Measurements from ENCODE around the gene TEX22.

TEX22 gene

GRCh38 chr14:105384605-105385321 is 13.6 kb upstream of the TEX22 start:
- Histone ChIP-seq H3K4me3 (ENCODE audit: low read length, poor library complexity, severe bottlenecking) (no peak overlapping the region), H3K27me3 (ENCODE audit: insufficient read depth, low read length, poor library complexity, severe bottlenecking) (no peaks in the 10 kb centered on the region), H2AFZ (ENCODE audit: low read length) (no peak overlapping the region), H3K9me2 (replicated peaks; ENCODE audit: low read depth, low read length) (no peaks in the 10 kb centered on the region), H3K79me2 (ENCODE audit: insufficient read depth, low read length) (no peaks in the 10 kb centered on the region), H3K4me1 (ENCODE audit: insufficient read depth, low read length, poor library complexity, severe bottlenecking) (peaks cover 6% of the 10 kb centered on the region), H4K20me1 (ENCODE audit: insufficient read depth, low read length, poor library complexity, severe bottlenecking) (no peaks in the 10 kb centered on the region), H3K9me3 (ENCODE audit: insufficient read depth, low read depth, low read length) (no peaks in the 10 kb centered on the region), H3K4me2 (ENCODE audit: low read depth, low read length, poor library complexity, severe bottlenecking) (no peak overlapping the region), H3F3A (ENCODE audit: low read depth) (no peaks in the 10 kb centered on the region), H3K9ac (ENCODE audit: low read depth, low read length, poor library complexity, severe bottlenecking) (no peak overlapping the region), H3K36me3 (ENCODE audit: insufficient read depth, low read length) (peaks cover 13% of the 10 kb centered on the region; the same call in 1 of the 2 replicates)
- TF ChIP-seq, protein P1, sequence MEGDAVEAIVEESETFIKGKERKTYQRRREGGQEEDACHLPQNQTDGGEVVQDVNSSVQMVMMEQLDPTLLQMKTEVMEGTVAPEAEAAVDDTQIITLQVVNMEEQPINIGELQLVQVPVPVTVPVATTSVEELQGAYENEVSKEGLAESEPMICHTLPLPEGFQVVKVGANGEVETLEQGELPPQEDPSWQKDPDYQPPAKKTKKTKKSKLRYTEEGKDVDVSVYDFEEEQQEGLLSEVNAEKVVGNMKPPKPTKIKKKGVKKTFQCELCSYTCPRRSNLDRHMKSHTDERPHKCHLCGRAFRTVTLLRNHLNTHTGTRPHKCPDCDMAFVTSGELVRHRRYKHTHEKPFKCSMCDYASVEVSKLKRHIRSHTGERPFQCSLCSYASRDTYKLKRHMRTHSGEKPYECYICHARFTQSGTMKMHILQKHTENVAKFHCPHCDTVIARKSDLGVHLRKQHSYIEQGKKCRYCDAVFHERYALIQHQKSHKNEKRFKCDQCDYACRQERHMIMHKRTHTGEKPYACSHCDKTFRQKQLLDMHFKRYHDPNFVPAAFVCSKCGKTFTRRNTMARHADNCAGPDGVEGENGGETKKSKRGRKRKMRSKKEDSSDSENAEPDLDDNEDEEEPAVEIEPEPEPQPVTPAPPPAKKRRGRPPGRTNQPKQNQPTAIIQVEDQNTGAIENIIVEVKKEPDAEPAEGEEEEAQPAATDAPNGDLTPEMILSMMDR (conservative IDR thresholded peaks at IDR 0.05; ENCODE audit: low read length): no peak
- no peak for TF ChIP-seq EZH2phosphoT487 (IDR thresholded peaks at IDR 0.05; ENCODE audit: borderline replicate concordance)

DNA sequence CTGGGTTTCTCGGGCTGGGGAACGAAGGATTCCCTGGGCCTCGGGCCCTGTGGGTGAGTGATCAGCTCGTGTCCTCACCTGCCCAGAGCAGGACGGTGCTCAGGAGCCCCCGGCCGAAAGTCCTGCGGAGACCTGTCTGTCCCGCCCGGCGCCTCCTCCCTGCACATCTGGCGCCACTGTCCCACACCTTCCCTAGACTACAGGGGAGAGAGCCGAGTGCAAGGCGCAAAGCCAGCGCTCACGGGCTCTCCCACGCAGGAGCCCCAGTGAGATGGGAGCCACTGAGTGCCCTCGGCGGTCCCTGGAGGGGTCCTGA is 13.1 kb upstream of the TEX22 start:
- Histone ChIP-seq H3K4me3 (ENCODE audit: low read length, poor library complexity, severe bottlenecking) (no peak overlapping the region), H3K9me2 (replicated peaks; ENCODE audit: low read depth, low read length) (no peaks in the 10 kb centered on the region), H3K27me3 (ENCODE audit: insufficient read depth, low read length, poor library complexity, severe bottlenecking) (no peaks in the 10 kb centered on the region), H2AFZ (ENCODE audit: low read length) (no peak overlapping the region), H3K36me3 (ENCODE audit: insufficient read depth, low read length) (peaks cover 13% of the 10 kb centered on the region; the same call in 1 of the 2 replicates), H3K79me2 (ENCODE audit: insufficient read depth, low read length) (no peaks in the 10 kb centered on the region), H3K9ac (ENCODE audit: low read depth, low read length, poor library complexity, severe bottlenecking) (no peak overlapping the region), H3F3A (ENCODE audit: low read depth) (no peaks in the 10 kb centered on the region), H3K4me2 (ENCODE audit: low read depth, low read length, poor library complexity, severe bottlenecking) (no peak overlapping the region), H3K4me1 (ENCODE audit: insufficient read depth, low read length, poor library complexity, severe bottlenecking) (peaks cover 11% of the 10 kb centered on the region), H4K20me1 (ENCODE audit: insufficient read depth, low read length, poor library complexity, severe bottlenecking) (no peaks in the 10 kb centered on the region), H3K9me3 (ENCODE audit: insufficient read depth, low read depth, low read length) (no peaks in the 10 kb centered on the region)
- TF ChIP-seq, protein P1 (conservative IDR thresholded peaks at IDR 0.05; ENCODE audit: low read length): no peak
- no peak for TF ChIP-seq EZH2phosphoT487 (IDR thresholded peaks at IDR 0.05; ENCODE audit: borderline replicate concordance)

GRCh38 chr14:105385698-105386365 is 12.5 kb upstream of the TEX22 start:
- Histone ChIP-seq H3K9me2 (replicated peaks; ENCODE audit: low read depth, low read length) (no peaks in the 10 kb centered on the region), H3K4me3 (ENCODE audit: low read length, poor library complexity, severe bottlenecking) (no peak overlapping the region), H3K9me3 (ENCODE audit: insufficient read depth, low read depth, low read length) (no peaks in the 10 kb centered on the region), H3K4me1 (ENCODE audit: insufficient read depth, low read length, poor library complexity, severe bottlenecking) (peaks cover 16% of the 10 kb centered on the region), H4K20me1 (ENCODE audit: insufficient read depth, low read length, poor library complexity, severe bottlenecking) (no peaks in the 10 kb centered on the region), H3K36me3 (ENCODE audit: insufficient read depth, low read length) (peaks cover 13% of the 10 kb centered on the region; the same call in 1 of the 2 replicates), H3K79me2 (ENCODE audit: insufficient read depth, low read length) (no peaks in the 10 kb centered on the region), H2AFZ (ENCODE audit: low read length) (no peak overlapping the region), H3K27me3 (ENCODE audit: insufficient read depth, low read length, poor library complexity, severe bottlenecking) (no peaks in the 10 kb centered on the region), H3F3A (ENCODE audit: low read depth) (no peaks in the 10 kb centered on the region), H3K9ac (ENCODE audit: low read depth, low read length, poor library complexity, severe bottlenecking) (no peak overlapping the region), H3K4me2 (ENCODE audit: low read depth, low read length, poor library complexity, severe bottlenecking) (no peak overlapping the region)
- TF ChIP-seq, protein P1 (conservative IDR thresholded peaks at IDR 0.05; ENCODE audit: low read length): no peak
- no peak for TF ChIP-seq EZH2phosphoT487 (IDR thresholded peaks at IDR 0.05; ENCODE audit: borderline replicate concordance)

Measured in Loucy (cell line).